ENCODE measurements around the gene KCNN4.
A peak's percentile ranks its signal among the peaks of the same experiment; 100 is the strongest.
"Not testable (repeated sequence)": the region's sequence is repeated elsewhere in the genome, so short reads cannot be mapped to it uniquely, and the experiment has no call there.

The KCNN4 gene

DNA sequence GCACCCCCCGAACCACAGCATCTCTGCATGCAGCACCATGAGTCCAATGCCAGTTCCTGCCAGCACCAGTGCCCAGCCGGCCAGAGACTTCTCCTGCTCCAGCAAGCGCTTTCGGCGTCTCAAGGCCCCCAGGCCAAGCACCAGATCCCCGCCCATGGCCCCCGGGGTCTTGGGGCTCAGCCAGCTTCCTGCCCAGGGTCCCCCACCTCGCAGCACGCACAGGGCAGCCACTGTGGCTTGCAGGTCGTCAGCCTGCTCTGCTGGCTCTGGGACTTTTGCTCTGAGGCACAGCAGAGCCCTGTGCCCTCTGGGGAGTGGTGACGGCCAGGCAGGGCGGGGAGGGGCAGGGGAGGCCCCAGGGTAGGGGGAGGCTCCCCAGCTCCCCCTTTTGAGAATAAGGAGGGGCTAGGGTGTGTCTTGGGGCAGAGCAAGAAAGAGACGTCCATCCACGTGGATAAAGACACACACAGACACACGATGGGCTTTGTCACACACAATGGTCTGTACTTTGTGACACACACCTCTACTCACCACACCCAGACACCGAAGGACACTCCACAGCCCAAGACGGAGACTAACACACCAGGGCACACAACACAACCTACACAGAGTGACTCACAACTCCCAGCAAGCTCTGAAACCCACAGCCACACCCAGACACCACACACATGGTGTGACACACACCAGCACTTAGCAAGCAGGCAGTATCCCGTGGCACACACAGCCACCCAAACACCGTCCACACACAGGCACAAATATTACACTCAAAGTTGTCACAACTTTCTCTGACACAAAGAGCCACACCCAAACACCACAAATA, at the start of gene KCNN4:
Gene KCNN4 (minus strand): TSS at position 268 of the 820 bp plus-strand sequence. CDS start 112 bp downstream, at position 156.
- Mint-ChIP-seq H3K36me3 (peaks cover 53% of the 10 kb centered on the region), H3K9me3 (no peaks in the 10 kb centered on the region), H3K27ac (peak within 1 kb of the TSS; percentile 95), H3K4me3 (peak within 1 kb of the TSS; percentile 78), H3K4me1 (peaks cover 92% of the 10 kb centered on the region)
- DNase-seq (ENCODE audit: low spot score in 2 of 2) (peak; percentile 49 to 86), ATAC-seq (peak; percentile 87)

DNA sequence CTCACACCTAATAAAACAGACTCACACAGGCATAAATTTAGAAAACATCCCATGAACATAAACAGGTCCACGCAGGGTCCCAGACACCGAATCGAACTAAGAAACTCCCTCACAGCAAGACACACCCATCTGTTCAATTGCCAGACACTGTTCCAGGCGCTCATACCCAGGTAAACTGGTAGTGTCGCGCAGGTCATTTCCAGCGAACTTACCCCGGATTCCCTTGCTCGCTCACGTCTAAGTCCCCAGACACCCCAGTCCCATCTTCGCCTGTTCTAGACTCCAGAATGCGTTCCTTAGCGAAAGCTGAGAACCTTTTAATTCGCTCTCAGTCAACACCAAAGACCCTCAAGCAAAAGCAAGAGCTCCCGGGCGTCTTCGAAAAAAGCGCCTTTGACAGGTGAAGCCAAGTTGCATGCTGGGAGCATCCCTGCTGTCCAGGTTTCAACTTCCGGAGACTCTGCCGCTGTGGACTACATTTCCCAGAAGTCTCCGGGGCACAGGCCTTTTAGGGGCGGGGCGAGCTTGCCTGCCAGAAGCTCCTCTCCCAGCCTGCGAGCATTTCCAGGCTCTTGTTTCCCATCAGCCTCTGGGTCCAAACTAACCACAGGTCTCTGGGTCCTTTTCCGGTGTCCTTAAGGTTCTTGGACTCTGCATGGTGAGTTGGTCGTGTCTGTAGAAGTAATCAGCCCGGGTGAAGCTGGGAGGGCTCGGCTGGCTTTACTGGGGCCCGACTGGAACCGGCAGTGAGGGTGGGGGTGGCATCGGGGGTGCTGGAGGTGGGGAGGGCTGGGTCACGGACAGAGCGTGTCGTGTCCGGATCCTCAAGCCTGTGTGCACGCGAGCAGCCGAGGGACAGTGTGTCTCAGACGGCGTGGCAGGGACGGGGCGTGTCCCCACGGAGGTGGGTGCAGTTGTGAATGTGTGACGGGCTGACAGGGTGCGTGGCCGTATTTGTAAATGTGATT, 46.3 kb upstream of the KCNN4 start, which contains the start of gene ZNF283:
Gene ZNF283 (plus strand): TSS at position 535 of the 968 bp plus-strand sequence. CDS start 6,184 bp downstream, outside the sequence.
- H3K4me3 Mint-ChIP-seq, result peak within 1 kb of the TSS; percentile 85
- peak; percentile 98 for ATAC-seq
- peak; percentile 70 to 91 for DNase-seq (ENCODE audit: low spot score in 2 of 2)
- peak within 1 kb of the TSS; percentile 83 for H3K27ac Mint-ChIP-seq
- peaks cover 19% of the 10 kb centered on the region for H3K4me1 Mint-ChIP-seq
- H3K9me3 Mint-ChIP-seq, result peaks cover 4% of the 10 kb centered on the region
- peaks cover 30% of the 10 kb centered on the region for H3K36me3 Mint-ChIP-seq

DNA sequence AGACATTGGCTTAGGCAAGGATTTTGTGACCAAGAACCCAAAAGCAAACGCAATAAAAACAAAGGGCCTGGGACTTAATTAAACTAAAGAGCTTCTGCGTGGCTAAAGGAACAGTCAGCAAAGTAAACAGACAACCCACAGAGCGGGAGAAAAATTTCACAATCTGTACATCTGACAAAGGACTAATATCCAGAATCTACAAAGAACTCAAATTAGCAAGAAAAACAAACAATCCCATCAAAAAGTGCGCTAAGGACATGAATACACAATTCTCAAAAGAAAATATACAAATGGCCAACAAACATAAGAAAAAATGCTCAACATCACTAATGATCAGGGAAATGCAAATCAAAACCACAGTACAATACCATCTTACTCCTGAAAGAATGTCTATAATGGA, 43.8 kb upstream of the KCNN4 start:
- H3K27ac Mint-ChIP-seq; DNase-seq (ENCODE audit: low spot score in 2 of 2); H3K36me3 Mint-ChIP-seq; H3K9me3 Mint-ChIP-seq; H3K4me3 Mint-ChIP-seq; ATAC-seq: not testable (repeated sequence)
- peaks cover 29% of the 10 kb centered on the region for H3K4me1 Mint-ChIP-seq

DNA sequence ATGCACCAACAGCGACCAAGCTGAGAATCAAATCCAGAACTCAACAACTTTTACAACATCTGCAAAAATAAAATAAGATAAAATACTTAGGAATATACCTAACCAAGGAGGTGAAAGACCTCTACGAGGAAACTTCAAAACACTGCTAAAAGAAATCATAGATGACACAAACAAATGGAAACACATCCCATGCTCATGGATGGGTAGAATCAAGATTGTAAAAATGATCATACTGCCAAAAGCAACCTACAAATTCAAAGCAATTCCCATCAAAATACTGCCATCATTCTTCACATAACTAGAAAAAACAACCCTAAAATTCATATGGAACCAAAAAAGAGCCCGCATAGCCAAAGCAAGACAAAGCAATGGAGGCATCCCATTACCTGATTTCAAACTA, 43.1 kb upstream of the KCNN4 start:
- not testable (repeated sequence) for DNase-seq (ENCODE audit: low spot score in 2 of 2); H3K27ac Mint-ChIP-seq; ATAC-seq; H3K4me3 Mint-ChIP-seq; H3K9me3 Mint-ChIP-seq; H3K36me3 Mint-ChIP-seq
- peaks cover 29% of the 10 kb centered on the region for H3K4me1 Mint-ChIP-seq

DNA sequence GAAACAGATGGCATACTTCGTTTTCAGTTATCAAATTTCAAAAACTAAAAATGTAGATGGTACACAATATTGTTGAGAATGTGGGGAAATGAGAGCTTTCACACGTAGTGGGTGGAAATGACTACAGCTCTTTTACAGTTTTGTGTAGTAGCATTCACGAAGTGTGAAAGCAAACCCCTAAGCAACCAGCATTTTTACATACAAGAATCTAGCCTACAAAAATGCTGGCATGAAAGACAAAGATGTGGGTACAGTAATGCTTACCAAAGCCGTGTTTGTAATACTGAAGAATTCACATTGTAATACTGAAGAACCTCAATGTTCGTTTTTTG, 40.1 kb upstream of the KCNN4 start:
- DNase-seq (ENCODE audit: low spot score in 2 of 2) (no peak), ATAC-seq (peak; percentile 68)
- H3K27ac Mint-ChIP-seq, result no peak overlapping the region
- H3K4me1 Mint-ChIP-seq, result peaks cover 11% of the 10 kb centered on the region
- peak overlapping the region; percentile 76 for H3K4me3 Mint-ChIP-seq
- H3K9me3 Mint-ChIP-seq, result no peaks in the 10 kb centered on the region
- H3K36me3 Mint-ChIP-seq, result no peaks in the 10 kb centered on the region

DNA sequence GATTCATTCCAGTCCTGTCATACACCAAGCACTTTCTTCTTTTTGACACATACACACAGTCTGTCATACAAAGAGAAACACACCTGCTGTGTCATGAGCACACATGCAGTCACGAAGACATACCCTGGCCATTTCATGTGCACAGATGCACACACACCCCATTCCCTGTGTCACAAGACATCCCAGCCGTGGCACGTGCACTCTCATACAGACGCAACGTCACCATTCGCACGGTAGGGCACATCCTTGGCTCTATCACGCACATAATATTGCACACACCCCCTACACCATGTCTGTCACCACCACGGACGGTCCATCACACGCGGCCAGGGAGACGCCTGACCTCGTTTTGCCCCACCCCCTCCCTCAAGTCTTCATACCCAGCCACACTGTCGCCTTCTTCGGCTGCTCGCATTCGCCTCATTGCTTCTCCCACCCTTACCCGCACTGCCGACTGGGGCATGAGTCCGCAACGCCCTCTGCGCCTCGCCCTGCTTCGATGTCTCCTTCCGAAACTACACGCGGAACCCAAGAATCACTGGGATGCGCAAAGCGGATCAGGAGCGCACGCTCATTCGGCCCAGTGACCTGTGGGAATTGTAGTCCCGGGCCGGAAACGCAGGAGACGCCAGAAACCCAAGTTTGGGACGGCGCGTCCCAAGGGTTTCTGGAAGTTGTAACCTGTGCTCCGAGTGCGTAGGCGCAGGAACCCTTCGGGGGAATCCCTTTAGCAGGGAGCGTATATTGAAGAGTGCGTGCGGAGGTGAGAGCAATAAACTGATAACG, 39.5 kb upstream of the KCNN4 start:
- Mint-ChIP-seq H3K9me3 (no peaks in the 10 kb centered on the region), H3K36me3 (no peaks in the 10 kb centered on the region), H3K4me3 (peak overlapping the region; percentile 76), H3K27ac (peak overlapping the region; percentile 51), H3K4me1 (peaks cover 11% of the 10 kb centered on the region)
- no peak for DNase-seq (ENCODE audit: low spot score in 2 of 2)
- peak; percentile 58 for ATAC-seq

DNA sequence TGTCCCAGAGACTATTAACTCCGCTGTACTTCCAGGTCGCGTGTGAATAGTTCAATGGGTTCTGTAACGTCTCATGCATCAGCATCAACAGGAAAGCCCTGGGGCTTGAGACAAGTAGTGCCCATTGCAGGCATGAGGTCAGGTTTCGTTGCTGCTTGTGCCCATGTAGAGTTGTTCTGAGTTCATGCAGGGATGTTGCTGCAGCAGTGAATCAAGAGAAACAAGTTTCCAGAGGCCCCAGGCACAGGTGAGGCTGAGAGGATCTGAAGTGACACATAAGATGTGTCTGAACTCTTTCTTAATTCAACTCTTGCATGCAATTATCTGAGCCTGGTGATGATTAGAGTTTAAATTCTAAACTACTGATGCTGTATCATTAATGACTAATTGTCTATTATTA, 37.7 kb upstream of the KCNN4 start:
- no peak for DNase-seq (ENCODE audit: low spot score in 2 of 2)
- no peak for ATAC-seq
- Mint-ChIP-seq H3K9me3 (no peaks in the 10 kb centered on the region), H3K4me1 (peaks cover 11% of the 10 kb centered on the region), H3K27ac (no peak overlapping the region), H3K4me3 (no peak overlapping the region), H3K36me3 (no peaks in the 10 kb centered on the region)

DNA sequence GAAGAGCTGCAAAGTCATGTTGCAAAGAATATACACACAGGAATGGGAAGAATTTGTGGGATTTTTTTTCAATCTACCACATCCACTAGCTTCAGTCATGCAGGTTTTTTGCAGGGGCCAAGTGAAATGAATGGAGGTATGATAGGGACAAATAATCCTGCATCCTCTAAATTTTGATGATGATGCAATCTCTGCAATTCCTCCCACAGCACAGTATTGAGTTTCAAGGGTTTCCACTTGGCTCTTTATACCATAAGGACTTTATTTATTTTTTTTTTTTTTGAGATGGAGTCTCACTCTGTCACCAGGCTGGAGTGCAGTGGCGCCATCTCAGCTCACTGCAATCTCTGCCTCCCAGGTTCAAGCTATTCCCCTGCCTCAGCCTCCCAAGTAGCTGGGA, 36.7 kb upstream of the KCNN4 start:
- DNase-seq (ENCODE audit: low spot score in 2 of 2); H3K27ac Mint-ChIP-seq; ATAC-seq; H3K36me3 Mint-ChIP-seq; H3K9me3 Mint-ChIP-seq; H3K4me3 Mint-ChIP-seq: not testable (repeated sequence)
- peaks cover 18% of the 10 kb centered on the region for H3K4me1 Mint-ChIP-seq

DNA sequence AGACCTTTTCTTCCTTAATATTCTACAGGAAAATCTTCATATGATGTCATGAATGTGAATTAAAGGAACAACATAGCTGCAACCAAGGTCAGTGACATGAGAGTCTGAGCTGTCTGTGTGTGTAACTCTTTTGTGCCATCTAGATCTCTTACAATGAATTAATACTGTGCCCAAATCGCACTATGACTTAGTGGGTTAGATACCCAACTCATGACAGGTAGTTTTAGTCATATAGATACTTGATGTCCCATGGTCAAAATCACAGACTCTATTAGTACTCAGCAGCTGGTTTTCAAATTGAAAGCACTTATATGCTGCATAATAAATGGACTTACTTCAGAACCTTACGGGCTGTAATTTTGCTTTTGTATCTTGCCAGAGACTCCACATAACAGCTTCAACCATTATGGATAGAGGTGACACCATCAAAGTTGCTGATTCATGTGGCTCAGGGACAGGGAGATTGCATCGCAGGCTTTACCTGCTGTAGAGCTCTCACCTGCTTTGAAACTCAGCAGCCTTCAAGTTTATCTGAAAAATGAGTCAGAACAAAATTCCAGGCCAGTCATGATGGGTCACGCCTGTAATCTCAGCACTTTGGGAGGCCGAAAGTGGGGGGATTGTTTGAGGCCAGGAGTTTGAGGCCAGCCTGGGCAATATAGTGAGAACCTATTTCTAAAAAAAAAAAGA, 34.0 kb upstream of the KCNN4 start:
- peak; percentile 73 for ATAC-seq
- no peaks in the 10 kb centered on the region for H3K9me3 Mint-ChIP-seq
- H3K36me3 Mint-ChIP-seq, result no peaks in the 10 kb centered on the region

DNA sequence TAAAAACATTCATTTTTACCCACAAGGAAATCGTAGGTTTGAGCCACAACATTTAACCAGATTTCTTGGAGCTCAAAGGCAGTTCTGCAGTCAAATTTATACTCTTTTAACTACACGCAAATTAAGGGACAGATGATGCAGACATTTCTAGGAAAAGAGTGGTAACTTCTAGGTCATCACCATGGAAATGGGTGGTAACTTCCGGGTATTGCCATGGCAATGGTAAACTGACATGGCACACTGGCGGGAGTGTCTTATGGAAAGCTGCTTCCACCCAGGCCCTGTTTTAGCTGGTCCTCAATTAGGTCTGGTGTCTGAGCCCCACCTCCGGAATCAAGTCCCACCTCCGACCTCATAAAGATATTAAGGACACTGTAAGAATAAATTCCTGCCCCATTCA, 31.9 kb upstream of the KCNN4 start:
- ATAC-seq (peak; percentile 47), DNase-seq (ENCODE audit: low spot score in 2 of 2) (no peak)
- H3K9me3 Mint-ChIP-seq, result no peaks in the 10 kb centered on the region
- H3K4me1 Mint-ChIP-seq, result peaks cover 13% of the 10 kb centered on the region
- H3K36me3 Mint-ChIP-seq, result no peaks in the 10 kb centered on the region
- H3K27ac Mint-ChIP-seq, result peak overlapping the region; percentile 23
- H3K4me3 Mint-ChIP-seq, result no peak overlapping the region

More for the DNA sequence above, 34.0 kb upstream of the KCNN4 start:
- Mint-ChIP-seq H3K27ac (no peak overlapping the region), H3K4me1 (peaks cover 13% of the 10 kb centered on the region), H3K4me3 (no peak overlapping the region)
- no peak for DNase-seq (ENCODE audit: low spot score in 2 of 2)

DNA sequence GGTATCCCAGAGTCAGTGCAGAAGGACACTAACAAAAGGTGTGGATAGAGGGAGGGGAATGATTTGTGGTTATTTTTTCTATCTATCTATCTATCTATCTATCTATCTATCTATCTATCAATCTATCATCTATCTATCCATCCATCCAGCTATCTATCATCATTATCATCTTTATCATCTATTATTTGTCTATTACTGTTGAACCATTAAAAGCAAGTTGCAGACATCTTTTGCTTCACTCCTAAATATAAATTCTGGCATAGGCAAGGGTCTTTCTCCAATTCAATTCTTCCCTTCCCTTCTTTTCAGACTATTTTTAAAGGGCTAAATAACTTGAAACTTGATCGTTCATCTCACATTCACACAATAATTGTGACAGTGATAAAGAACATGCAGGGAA, 31.5 kb upstream of the KCNN4 start:
- Mint-ChIP-seq H3K27ac (peak overlapping the region; percentile 23), H3K9me3 (no peaks in the 10 kb centered on the region), H3K4me3 (no peak overlapping the region), H3K4me1 (peaks cover 13% of the 10 kb centered on the region), H3K36me3 (no peaks in the 10 kb centered on the region)
- DNase-seq (ENCODE audit: low spot score in 2 of 2) (no peak), ATAC-seq (no peak)

DNA sequence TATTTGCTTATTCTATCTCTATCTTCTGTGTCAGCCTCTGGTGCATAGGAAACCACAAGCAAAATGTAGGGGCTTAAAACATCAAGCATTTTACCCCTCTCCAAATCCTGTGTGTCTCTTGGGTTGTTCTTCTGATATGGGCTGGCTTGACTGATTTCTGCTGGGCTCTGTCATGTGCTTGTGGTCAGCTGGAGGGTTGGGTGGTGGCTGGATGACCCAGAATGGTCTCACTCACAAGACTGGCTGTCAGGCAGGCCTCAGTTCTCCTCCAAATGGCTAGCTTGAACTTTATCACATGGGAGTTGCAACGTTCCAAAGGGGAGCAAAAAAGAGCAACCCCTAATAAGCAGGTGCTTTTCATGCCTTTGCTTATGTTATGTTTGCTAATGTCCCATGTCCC, 31.1 kb upstream of the KCNN4 start:
- ATAC-seq (peak; percentile 60), DNase-seq (ENCODE audit: low spot score in 2 of 2) (no peak)
- Mint-ChIP-seq H3K36me3 (no peaks in the 10 kb centered on the region), H3K9me3 (no peaks in the 10 kb centered on the region), H3K4me1 (peaks cover 13% of the 10 kb centered on the region), H3K4me3 (no peak overlapping the region), H3K27ac (peak overlapping the region; percentile 23)

DNA sequence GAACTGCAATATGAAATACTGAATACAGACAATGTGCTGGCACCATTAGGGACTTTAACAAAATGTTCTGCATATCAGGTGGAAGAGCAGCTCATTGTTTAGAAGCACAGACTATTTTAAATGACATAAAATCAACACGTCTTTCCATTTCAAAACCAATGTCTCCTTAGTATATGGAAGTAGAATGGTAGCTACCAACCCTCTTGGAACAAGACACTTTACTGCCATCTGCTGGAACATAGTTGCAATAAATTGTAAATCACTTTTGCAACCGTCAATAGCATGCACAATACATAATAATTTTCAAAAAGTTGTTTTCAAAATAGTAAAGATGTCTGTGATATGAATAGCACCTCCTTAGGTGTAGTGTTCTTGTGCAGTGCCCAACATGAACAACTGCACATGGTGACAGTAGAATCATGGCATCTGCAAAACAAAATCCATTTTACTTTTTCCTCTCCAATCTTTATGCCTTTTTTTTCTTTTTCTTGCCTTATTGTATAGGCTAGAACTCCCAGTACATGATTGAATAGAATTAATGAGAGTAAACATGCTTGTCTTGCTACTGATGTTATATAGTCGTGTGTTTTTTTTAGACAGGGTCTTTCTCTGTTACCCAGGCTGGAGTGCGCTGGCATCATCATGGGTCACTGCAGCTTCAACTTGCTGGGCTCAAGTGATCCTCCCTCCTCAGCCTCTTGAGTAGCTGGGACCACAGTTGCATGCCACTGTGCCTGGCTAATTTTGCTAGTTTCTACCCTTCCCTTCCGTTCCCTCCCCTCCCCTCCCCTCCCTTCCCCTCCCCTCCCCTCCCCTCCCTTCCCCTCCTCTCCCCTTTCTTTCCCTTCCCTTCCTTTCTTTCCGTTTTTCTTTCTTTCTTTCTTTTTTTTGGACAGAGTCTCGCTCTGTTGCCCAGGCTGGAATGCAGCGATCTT, 29.3 kb upstream of the KCNN4 start:
- Mint-ChIP-seq H3K36me3 (no peaks in the 10 kb centered on the region), H3K4me3 (no peak overlapping the region), H3K27ac (no peak overlapping the region), H3K4me1 (peaks cover 13% of the 10 kb centered on the region), H3K9me3 (no peaks in the 10 kb centered on the region)
- DNase-seq (ENCODE audit: low spot score in 2 of 2), result no peak
- peak; percentile 61 for ATAC-seq

Data from stimulated activated effector memory CD8-positive, alpha-beta T cell treated with anti-CD3 and anti-CD28 coated beads, Interleukin-12 subunit alpha, Interleukin-12 subunit beta, amount 100 ng/mL, for 72 hours (primary cell).